Measurements from ENCODE around the gene HSF5. TPM values are rescaled to one million over a fixed set of nuclear protein-coding genes. Genes with fewer than 3 reads are reported as not detected.

The HSF5 gene
- polyA plus RNA-seq, 3 donors: 0.07 TPM; not detected in 2

DNA sequence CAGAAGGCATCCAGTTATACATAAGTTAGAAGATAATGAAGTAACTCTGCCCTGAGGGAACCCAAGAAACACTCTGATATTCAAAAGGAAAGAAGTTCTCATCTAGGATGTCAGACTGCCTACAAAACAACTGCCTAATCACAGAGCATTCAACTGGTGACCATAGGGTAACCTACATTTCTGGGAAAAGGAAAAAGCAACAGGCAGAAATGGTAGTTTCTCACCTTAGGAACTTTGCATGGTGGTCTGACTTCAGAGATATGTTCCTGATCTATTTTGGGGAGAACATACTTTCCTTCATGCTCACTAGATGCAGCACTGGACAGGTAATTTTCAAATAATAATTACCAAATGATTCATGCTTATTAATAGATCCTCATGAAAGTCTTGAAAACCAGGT lies 87.4 kb downstream of the HSF5 start:
- no peaks in the 10 kb centered on the region for H3K36me3 ChIP-seq (replicated peaks in 1 of 2; ENCODE audit: control insufficient read depth in 1 of 2, insufficient read depth in 2 of 2, low read length in 2 of 2)

GRCh38 chr17:58399974-58400373 lies 88.2 kb downstream of the HSF5 start:
- DNase-seq: no peak
- H3K9me3 ChIP-seq (replicated peaks in 1 of 2; ENCODE audit: control insufficient read depth in 1 of 2, insufficient read depth in 1 of 2, low read length in 2 of 2): no peaks in the 10 kb centered on the region
- H3K27me3 ChIP-seq (ENCODE audit: control insufficient read depth in 2 of 2, insufficient read depth in 2 of 2, low read length in 2 of 2): peaks cover 0 to 6% of the 10 kb centered on the region in 2 donors
- H3K36me3 Mint-ChIP-seq: no peaks in the 10 kb centered on the region
- WGBS (ENCODE audit: insufficient coverage): 100% methylated on average over 2 of the region's 3 CpGs
- no peak overlapping the region for H3K27ac ChIP-seq (ENCODE audit: low read depth in 1 of 2, low read length in 2 of 2)
- H3K27me3 Mint-ChIP-seq (ENCODE audit: low read depth in 3 of 3): peaks cover 6 to 26% (median 10%) of the 10 kb centered on the region in 3 donors
- H3K9me3 Mint-ChIP-seq: no peaks in the 10 kb centered on the region
- H3K27ac Mint-ChIP-seq: no peak overlapping the region
- no peaks in the 10 kb centered on the region for H3K4me1 Mint-ChIP-seq
- no peaks in the 10 kb centered on the region for H3K79me2 ChIP-seq (ENCODE audit: insufficient read depth, low read length)
- H3K4me3 Mint-ChIP-seq: no peak overlapping the region
- no peak overlapping the region for H3K4me2 ChIP-seq (replicated peaks; ENCODE audit: extremely low read depth, low read length, poor library complexity, severe bottlenecking)
- no peak overlapping the region for H3K4me3 ChIP-seq (replicated peaks in 1 of 3; ENCODE audit: low read depth in 2 of 3, low read length in 3 of 3)
- intact Hi-C loops (cut with micrococcal nuclease): no loop called here
- no peaks in the 10 kb centered on the region for H3K4me1 ChIP-seq (ENCODE audit: control insufficient read depth in 1 of 2, insufficient read depth in 2 of 2, low read length in 2 of 2)
- H2AFZ ChIP-seq (ENCODE audit: insufficient read depth, low read depth, low read length, poor library complexity, severe bottlenecking): no peak overlapping the region
- H3K9ac ChIP-seq (ENCODE audit: insufficient read depth, low read length, poor library complexity, severe bottlenecking): no peak overlapping the region
- no peaks in the 10 kb centered on the region for H3K36me3 ChIP-seq (replicated peaks in 1 of 2; ENCODE audit: control insufficient read depth in 1 of 2, insufficient read depth in 2 of 2, low read length in 2 of 2)
- no peak for TF ChIP-seq CTCF (IDR thresholded peaks at IDR 0.05)
- no peaks in the 10 kb centered on the region for H4K20me1 ChIP-seq (ENCODE audit: insufficient read depth, low read length)

More for the DNA sequence above, 87.4 kb downstream of the HSF5 start:
- no peaks in the 10 kb centered on the region for H4K20me1 ChIP-seq (ENCODE audit: insufficient read depth, low read length)
- no peak overlapping the region for H3K4me2 ChIP-seq (replicated peaks; ENCODE audit: extremely low read depth, low read length, poor library complexity, severe bottlenecking)
- H3K4me3 Mint-ChIP-seq: no peak overlapping the region
- H3K36me3 Mint-ChIP-seq: no peaks in the 10 kb centered on the region
- no peak overlapping the region for H2AFZ ChIP-seq (ENCODE audit: insufficient read depth, low read depth, low read length, poor library complexity, severe bottlenecking)
- TF ChIP-seq CTCF (IDR thresholded peaks at IDR 0.05): no peak
- H3K27me3 ChIP-seq (ENCODE audit: control insufficient read depth in 2 of 2, insufficient read depth in 2 of 2, low read length in 2 of 2): peaks cover 0 to 6% of the 10 kb centered on the region in 2 donors
- no peak overlapping the region for H3K4me3 ChIP-seq (replicated peaks in 1 of 3; ENCODE audit: low read depth in 2 of 3, low read length in 3 of 3)
- H3K27ac ChIP-seq (ENCODE audit: low read depth in 1 of 2, low read length in 2 of 2): no peak overlapping the region
- no peaks in the 10 kb centered on the region for H3K4me1 Mint-ChIP-seq
- no peaks in the 10 kb centered on the region for H3K9me3 Mint-ChIP-seq
- H3K4me1 ChIP-seq (ENCODE audit: control insufficient read depth in 1 of 2, insufficient read depth in 2 of 2, low read length in 2 of 2): no peaks in the 10 kb centered on the region
- H3K27ac Mint-ChIP-seq: no peak overlapping the region
- no peak for DNase-seq
- H3K9me3 ChIP-seq (replicated peaks in 1 of 2; ENCODE audit: control insufficient read depth in 1 of 2, insufficient read depth in 1 of 2, low read length in 2 of 2): no peaks in the 10 kb centered on the region
- H3K27me3 Mint-ChIP-seq (ENCODE audit: low read depth in 3 of 3): peaks cover 7 to 30% (median 10%) of the 10 kb centered on the region in 3 donors
- H3K79me2 ChIP-seq (ENCODE audit: insufficient read depth, low read length): no peaks in the 10 kb centered on the region
- no peak overlapping the region for H3K9ac ChIP-seq (ENCODE audit: insufficient read depth, low read length, poor library complexity, severe bottlenecking)
- intact Hi-C loops (cut with micrococcal nuclease): no loop called here

Data from CD14-positive monocyte (primary cell).